Stomach (tissue), 4 donors: Measurements from ENCODE around the gene ITSN2.

Source experiments
- POLR2AphosphoS5 ChIP-seq, 3 donors: sonication (generic); formaldehyde crosslinking; IDR thresholded peaks; one replicate each; pipeline ENCODE4 v1.6.1; 2016; ENCODE audit warnings: antibody characterized with exemption in 3 of 3
- TF ChIP-seq, protein P1 (sequence below), 7 experiments: fragments of 450-650 bp in 4 of 7; fragments of 200-600 bp in 3 of 7; sonication (generic) in 3 of 7; IDR thresholded peaks; one replicate each; pipeline ENCODE4 v1.5.1; 2016 to 2019; ENCODE audit warnings: antibody characterized with exemption in 7 of 7, control low read depth in 2 of 7, mild to moderate bottlenecking in 1 of 7

DNA sequence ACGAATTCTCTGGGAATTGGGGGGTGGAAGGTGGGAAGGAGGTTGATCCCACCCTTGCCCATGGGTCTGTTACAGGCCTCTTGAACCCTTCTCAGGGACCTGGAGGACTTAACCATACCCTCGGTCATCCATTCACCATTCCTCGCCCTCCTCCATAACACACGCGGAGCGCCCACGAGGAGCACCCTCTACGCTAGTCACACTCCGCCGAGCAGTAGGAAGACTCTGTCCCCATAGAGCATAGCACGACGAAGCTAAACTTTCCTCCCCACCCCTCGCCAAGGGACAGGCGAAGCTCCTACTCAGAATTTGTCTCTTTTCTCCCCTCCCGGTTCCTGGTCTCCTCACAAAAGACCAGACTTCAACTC is 611 bp upstream of the ITSN2 start:
- TF ChIP-seq, protein P1, sequence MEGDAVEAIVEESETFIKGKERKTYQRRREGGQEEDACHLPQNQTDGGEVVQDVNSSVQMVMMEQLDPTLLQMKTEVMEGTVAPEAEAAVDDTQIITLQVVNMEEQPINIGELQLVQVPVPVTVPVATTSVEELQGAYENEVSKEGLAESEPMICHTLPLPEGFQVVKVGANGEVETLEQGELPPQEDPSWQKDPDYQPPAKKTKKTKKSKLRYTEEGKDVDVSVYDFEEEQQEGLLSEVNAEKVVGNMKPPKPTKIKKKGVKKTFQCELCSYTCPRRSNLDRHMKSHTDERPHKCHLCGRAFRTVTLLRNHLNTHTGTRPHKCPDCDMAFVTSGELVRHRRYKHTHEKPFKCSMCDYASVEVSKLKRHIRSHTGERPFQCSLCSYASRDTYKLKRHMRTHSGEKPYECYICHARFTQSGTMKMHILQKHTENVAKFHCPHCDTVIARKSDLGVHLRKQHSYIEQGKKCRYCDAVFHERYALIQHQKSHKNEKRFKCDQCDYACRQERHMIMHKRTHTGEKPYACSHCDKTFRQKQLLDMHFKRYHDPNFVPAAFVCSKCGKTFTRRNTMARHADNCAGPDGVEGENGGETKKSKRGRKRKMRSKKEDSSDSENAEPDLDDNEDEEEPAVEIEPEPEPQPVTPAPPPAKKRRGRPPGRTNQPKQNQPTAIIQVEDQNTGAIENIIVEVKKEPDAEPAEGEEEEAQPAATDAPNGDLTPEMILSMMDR (IDR thresholded peaks at IDR 0.05), result no peak
- no peak for TF ChIP-seq POLR2AphosphoS5 (IDR thresholded peaks at IDR 0.05)
